Measurements from ENCODE around the gene FN1. TPM values are rescaled to one million over a fixed set of nuclear protein-coding genes. Genes with fewer than 3 reads are reported as not detected.

FN1 gene
- total and polyA plus RNA-seq, 2 of the 8 experiments (the other 6 are each of a cell fraction or from before 2014, with no cell fraction given), result 42.9 to 109 TPM

DNA sequence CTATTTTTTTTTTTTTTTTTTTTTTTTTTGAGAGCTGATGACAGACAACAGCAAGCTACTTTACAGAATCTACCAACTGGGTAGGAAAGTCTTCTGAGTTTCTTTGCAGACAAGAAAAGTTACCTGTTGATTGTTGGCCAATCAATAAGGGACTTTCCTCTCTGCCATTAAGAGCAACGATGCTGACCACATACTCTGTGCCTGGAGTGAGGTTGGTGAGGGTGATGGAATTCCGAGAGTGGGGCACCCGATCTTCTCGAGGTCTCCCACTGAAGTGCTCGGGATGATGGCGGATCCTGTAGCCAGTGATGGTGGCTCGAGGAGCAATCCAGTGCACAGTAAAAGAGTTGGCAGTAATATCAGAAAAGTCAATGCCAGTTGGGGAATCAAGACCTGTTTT, 49.3 kb downstream of the FN1 start:
- Histone ChIP-seq H3K79me2 (ENCODE audit: control insufficient read depth in 1 of 2, insufficient read depth in 2 of 2, low read length in 2 of 2) (no peaks in the 10 kb centered on the region), H3K27me3 (replicated peaks in 1 of 4; ENCODE audit: control insufficient read depth in 3 of 4, extremely low read depth in 1 of 4, insufficient read depth in 3 of 4, low read length in 3 of 4) (no peaks in the 10 kb centered on the region), H3K9me3 (ENCODE audit: insufficient read depth in 2 of 2, low read depth in 1 of 2, low read length in 1 of 2) (no peaks in the 10 kb centered on the region), H4K8ac (ENCODE audit: extremely low read depth, insufficient read depth, low read length) (no peak overlapping the region), H2AFZ (ENCODE audit: low read length) (no peak overlapping the region), H3K27ac (ENCODE audit: low read depth, low read length) (no peak overlapping the region), H3K79me1 (ENCODE audit: low read depth, low read length) (no peaks in the 10 kb centered on the region), H3K36me3 (ENCODE audit: control insufficient read depth in 2 of 4, insufficient read depth in 4 of 4, low read length in 3 of 4) (peaks cover 2 to 10% (median 8%) of the 10 kb centered on the region in 4 experiments; a peak in 5 of 8 replicates), H3K4me2 (ENCODE audit: insufficient read depth in 1 of 2, low read depth in 2 of 2, low read length in 2 of 2) (no peak overlapping the region), H3K4ac (replicated peaks; ENCODE audit: insufficient read length, low read depth, low read length) (no peak overlapping the region), H4K5ac (ENCODE audit: insufficient read length, low read depth, low read length) (no peak overlapping the region), H3K56ac (replicated peaks; ENCODE audit: insufficient read length, low read depth, low read length) (no peak overlapping the region), H2BK12ac (ENCODE audit: low read depth, low read length) (no peak overlapping the region), H2AK5ac (ENCODE audit: low read depth, low read length) (no peak overlapping the region), H3K23me2 (ENCODE audit: low read depth, low read length) (no peaks in the 10 kb centered on the region), H3K4me3 (ENCODE audit: extremely low read depth in 1 of 4, insufficient read depth in 2 of 4, low read depth in 3 of 4, low read length in 4 of 4) (no peak overlapping the region), H3K4me1 (replicated peaks in 1 of 4; ENCODE audit: control insufficient read depth in 3 of 4, insufficient read depth in 4 of 4, low read length in 3 of 4) (peaks cover 2 to 6% (median 4%) of the 10 kb centered on the region in 4 experiments; a peak in 4 of 7 replicates), H4K20me1 (replicated peaks in 1 of 2; ENCODE audit: control insufficient read depth in 1 of 2, insufficient read depth in 2 of 2, low read length in 2 of 2) (peaks cover 0 to 2% of the 10 kb centered on the region in 2 experiments), H3K9ac (replicated peaks in 1 of 4; ENCODE audit: extremely low read depth in 1 of 4, low read depth in 3 of 4, low read length in 3 of 4) (no peak overlapping the region), H3K14ac (ENCODE audit: insufficient read length) (no peak overlapping the region), H2BK5ac (ENCODE audit: low read depth, low read length) (no peak overlapping the region), H2BK20ac (ENCODE audit: low read length) (no peak overlapping the region), H4K91ac (replicated peaks; ENCODE audit: insufficient read length, low read length) (no peak overlapping the region), H2BK15ac (ENCODE audit: low read length) (no peak overlapping the region), H3K23ac (ENCODE audit: insufficient read length) (no peak overlapping the region), H3K18ac (ENCODE audit: extremely low read depth, low read length) (no peak overlapping the region), H2BK120ac (replicated peaks; ENCODE audit: low read depth, low read length) (no peak overlapping the region)
- POLR2A ChIA-PET (ENCODE audit: partially characterized antibody), result no interaction called here
- TF ChIP-seq NRF1 (IDR thresholded peaks at IDR 0.05; ENCODE audit: low read depth, low read length), result no peak
- TF ChIP-seq RNF2 (IDR thresholded peaks at IDR 0.05; ENCODE audit: borderline replicate concordance, low read depth, low read length, missing control alignments, poor library complexity, severe bottlenecking), result no peak
- TF ChIP-seq PHF8 (conservative IDR thresholded peaks at IDR 0.05; ENCODE audit: low read depth, low read length), result no peak
- TF ChIP-seq POU5F1 (IDR thresholded peaks at IDR 0.05; ENCODE audit: low read depth, low read length), result no peak
- TF ChIP-seq BACH1 (IDR thresholded peaks at IDR 0.05; ENCODE audit: low read length), result no peak
- no peak for TF ChIP-seq SUZ12 (IDR thresholded peaks at IDR 0.05; ENCODE audit: low read length)
- TF ChIP-seq YY1 (IDR thresholded peaks at IDR 0.05; ENCODE audit: low read depth, low read length), result no peak
- whole genome bisulfite sequencing, 2 experiments (ENCODE audit: extremely low coverage in 1 of 2, insufficient coverage in 1 of 2, insufficient read length in 1 of 2, insufficient replicate concordance in 2 of 2, low coverage in 1 of 2, low lambda C conversion rate in 2 of 2, missing lambda C conversion rate in 1 of 2), result 88% methylated on average over 7 of the region's 7 CpGs; no CpG with 5 or more reads in 1 of the 2 experiments
- CTCF ChIA-PET (ENCODE audit: partially characterized antibody), result no interaction called here
- DNase-seq (ENCODE audit: low read depth in 1 of 2, low spot score in 2 of 2) (no peak), FAIRE-seq (no peak)
